A172 (cell line): Measurements from ENCODE around the gene AACS. TPM values are rescaled to one million over a fixed set of nuclear protein-coding genes. Genes with fewer than 3 reads are reported as not detected.
A peak's percentile ranks its signal among the peaks of the same experiment; 100 is the strongest.

Experiments used
- DNase-seq: peaks from one replicate; pipeline ENCODE4 v3.0.0-alpha.2; 2015; ENCODE audit warnings: low spot score
- total RNA-seq: library from RNA; depleted of rRNA; stranded (reverse); fragments of >200 nt; shearing (Covaris generic); gene quantifications from 2 replicates; pipeline ENCODE4 v1.2.3, GENCODE V29; 2014; rRNA removed

Gene AACS
- total RNA-seq, 1 experiment from 2014 or later = 26.6 TPM

DNA sequence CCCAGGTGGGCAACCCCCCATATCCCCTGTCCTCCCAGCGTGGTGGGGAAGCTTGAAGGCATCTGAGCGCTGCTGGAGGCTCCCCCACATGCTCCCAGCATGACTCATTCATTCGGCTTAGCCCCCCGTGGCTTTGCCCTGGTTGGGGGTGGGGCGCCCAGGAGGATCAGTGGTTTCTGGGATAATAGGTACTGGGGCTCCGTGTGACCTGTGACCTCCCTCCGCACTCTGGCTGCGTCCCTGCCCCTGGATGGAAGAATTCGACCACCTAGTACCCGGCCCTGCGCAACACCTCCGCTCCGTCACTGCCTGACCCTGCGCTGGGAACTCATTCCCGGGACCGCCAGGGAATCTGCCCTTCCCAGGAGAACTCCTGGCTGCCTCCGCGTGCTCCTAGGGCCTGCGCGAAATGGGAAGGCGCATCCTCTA is 120.1 kb downstream of the AACS start:
- no peak for DNase-seq

DNA sequence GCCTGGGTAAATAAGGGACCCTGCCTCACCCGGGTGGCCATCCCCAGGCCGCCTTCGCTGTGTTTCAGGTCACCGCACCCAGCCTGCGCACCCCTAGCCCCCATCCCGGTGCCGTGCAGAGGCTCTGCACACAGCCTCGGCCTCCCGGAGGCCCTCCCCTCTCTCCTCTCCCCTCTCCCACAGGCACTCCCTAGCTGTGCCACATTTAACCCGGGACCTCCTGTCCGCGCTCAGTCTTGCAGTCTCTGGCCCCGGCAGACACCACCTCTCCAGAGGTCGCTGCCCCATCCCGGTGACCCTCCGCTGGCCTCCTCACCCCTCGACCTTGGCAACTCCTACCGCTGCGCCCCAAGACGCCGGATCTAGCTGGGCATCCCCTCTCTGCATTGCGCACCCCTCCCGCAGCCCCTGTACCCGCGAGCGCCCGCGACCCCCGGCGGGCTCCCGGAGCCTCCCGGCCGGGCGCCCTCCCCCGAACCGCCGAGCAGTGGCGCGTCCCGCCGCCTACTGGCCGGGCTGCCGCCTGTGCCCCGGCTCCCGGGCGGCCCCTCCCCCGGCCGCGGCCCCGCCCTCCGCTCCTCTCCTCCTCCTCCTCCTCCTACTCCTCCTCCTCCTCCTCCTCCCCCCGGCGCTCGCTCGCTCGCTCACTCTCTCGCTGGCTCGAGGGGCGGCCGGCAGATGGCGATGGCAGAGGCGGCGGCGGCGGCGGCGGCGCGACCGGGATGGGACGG is 120.7 kb downstream of the AACS start, which contains the start of gene TMEM132B:
TMEM132B (plus strand) TSS at position 647 of the 731 bp plus-strand sequence.
- DNase-seq = peak; percentile 57

DNA sequence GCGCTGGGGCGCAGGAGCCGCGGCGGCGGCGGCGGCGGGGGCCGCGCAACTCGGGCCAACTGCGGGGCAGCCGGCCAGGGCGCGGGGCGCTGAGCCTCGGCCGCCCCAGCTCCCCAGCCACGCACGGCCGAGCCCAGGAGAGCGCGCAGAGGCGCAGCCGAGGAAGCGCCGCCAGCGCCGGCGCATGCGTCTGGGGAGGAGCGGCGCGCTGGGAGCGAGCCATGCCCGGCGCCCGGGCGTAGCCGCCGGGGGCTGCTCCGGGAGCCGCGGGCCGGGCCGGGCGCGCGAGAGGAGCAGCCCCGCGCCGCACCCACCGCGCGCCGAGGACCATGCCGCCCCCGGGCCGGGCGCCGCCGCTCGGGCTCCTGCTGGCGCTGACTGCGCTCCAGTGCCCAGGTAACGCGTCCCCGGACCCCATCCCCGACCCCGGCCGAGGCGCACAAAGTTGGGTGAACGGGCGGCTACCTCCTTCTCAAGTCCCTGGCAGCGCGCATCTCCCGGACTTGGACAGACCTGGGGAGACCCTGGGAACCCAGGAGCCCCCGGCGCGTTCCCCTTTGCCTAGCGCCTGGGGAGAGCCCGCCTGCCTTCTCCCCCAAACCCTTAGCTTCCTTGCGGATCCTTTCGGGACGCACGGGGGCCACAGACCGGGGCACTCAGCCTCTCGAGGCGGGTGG is 121.4 kb downstream of the AACS start:
- no peak for DNase-seq

DNA sequence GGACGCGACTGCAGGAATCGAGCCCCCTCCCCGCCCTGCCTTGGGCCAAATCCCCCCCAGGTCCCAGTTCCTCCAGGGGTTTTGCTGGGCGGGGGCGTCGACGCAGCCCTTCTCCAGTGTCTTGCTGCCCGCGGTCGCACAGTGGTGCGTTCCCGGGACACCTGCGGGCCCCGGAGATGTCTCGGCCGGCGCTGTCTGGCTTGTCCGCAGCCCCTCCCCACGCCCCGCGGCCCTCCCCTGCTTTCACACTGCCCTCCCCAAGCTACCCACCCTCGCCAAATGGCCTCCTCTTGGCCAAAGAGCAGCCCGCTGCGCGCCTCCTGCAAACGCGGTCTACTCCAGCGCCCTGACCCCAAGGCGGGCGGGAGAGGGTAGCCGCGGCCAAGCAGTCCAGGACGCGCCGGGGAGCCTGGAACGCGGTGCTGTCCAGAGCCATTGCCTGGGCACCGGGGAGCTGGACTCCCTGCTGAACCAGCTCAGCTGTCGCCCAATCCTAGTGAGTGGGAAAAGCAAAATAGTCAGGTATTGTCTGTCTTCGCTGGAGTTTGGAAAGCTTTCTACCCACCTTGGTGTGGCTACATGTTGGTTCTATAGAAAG is 122.0 kb downstream of the AACS start:
- no peak for DNase-seq

DNA sequence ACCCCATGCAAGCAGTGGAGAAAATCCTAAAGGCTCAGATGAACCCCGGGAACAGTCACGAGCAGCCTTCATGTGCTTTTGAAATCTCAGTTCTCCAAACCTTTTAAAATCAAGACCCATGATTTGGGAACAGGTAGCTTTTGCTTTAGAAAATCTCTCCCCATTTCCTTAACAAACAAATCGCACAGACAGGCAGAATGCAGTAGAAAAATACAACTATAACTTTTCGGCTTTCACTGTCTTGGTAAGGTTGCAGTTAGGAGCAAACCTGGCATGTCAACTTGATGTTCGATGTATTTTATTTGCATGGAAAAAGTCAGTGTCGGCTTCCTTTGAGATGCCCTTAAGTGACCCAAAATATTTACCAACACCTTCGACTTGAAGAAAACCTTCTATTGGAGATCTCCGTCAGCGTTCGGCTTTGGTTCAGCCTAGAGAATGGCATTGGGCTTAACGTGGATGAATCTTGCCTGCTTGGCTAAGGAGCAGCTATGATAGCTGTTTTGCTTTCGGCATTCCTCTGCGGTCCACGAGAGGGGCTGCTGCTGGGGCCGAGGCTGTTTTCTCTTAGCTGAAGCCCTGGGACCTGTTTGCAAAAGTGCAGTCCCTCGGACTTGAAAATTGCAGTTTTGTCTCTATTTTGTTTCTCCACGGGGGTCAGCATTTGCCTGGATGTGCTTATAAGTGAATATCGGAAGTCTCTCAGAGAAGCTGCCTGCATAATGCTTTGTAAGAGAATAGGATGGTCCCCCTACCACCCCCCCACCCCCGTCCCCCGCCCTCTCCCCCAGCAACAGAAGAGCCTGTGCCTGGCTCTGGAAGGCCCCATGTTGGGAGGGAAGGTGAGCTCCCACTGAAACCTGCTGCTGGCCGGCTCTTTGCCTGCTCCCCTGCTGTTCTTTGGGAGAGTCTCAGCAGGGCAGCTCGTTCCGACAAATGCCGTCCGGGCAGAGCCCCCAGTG is 122.8 kb downstream of the AACS start:
- DNase-seq = no peak

DNA sequence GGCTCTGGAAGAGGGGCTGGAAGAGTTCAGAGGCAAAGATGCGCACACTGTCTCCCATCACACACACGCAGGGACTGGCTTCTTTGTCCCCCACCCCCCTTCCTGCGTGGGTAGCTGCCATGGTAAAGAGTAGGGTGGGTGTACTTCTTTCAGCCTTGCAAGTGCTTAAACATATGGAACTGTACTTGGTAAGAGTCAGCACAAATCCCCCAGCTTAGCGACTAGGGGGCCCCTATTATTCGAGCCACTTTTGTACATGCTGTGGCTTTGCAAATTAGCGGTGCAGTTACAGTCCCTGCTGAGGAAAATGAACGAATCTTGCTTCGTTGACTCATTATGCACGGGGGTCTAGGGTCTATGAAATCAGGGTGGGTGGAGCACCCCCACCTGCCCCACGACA is 123.8 kb downstream of the AACS start:
- DNase-seq = no peak

DNA sequence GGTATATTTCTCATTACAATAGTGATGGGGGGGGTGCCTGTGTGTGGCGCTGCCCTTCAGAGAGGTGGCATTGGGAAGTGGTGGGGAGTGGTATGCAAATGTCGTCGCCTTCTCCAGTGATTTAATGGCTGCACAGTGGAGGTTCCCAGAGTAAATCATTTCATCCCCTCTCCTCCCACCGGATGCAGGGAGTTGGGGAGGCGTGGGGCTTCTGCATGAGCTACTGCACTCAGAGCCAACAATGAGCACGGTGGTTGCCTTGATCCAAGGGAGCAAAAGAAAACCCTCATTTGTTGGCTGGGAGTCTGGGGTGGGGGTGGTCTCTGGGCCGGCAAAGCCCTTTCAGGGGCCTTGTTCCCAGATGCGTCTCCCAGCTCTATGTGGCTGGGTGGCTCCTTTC is 124.3 kb downstream of the AACS start:
- DNase-seq = no peak

DNA sequence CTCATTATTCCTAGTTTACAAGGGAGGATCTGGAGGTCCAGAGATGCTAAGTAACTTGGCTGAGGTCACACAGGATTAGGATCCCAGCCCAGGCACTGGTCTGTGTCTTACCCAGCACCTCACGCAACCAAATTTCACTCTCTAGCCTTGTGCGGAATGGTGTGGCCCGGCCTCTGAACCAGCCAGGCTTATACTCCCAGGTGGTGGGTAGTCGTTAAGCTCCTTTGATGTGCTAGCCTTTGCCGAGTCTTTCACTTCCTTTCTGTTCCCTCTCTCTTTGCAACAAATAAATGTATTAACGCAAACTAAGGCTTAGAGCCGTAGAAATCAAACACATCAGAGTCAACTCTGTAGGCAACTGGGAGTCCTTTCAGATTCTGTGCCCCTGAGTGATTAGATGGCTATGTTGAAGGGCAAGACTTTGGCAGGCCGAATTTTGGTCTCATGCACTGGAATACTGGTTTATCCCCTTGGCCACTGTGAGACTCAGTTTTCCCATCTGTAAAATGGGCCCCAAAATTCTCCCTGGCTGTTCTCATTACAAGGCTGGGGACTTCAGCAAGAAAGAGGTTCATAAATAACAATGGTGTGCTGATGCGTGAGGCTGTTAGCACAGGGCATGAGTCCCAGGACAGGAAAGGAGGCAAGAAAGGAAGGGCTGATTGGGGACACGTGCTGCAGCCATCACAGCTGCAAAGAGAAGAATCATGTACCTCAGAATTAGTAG is 126.3 kb downstream of the AACS start:
- no peak for DNase-seq

DNA sequence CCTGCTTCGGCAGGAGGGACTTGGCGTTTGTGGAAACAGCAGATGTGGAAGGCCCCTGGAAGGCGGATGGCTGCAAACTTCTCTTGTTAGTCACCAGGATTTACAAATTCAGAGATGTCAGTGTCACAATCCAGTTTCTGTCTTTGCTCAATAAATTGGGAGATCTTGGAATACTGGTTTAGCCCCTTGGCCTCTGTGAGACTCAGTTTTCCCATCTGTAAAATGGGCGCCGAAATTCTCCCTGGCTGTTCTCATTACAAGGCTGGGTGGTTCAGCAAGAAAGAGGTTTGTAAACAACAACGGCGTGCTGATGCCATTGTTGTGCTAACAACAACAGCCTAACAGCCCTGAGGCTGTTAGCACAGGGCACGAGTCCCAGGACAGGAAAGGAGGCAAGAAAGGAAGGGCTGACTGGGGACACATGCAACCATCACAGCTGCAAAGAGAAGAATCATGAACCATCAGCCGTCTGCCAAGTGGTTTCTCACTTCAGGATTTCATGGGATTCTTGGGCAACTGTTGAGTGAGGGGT is 127.5 kb downstream of the AACS start:
- no peak for DNase-seq

Other genes starting within 250 kb of the AACS start
- gene SCARB1, start 201.6 kb upstream of the AACS start, total RNA-seq = 16.4 and 27.3 TPM in 2 replicates
- gene UBC, start 150.8 kb upstream of the AACS start, total RNA-seq = 1,288 and 1,521 TPM in 2 replicates
- gene DHX37, start 76.3 kb upstream of the AACS start, total RNA-seq = 22.7 and 25.8 TPM in 2 replicates
- 14.4 and 18.6 TPM in 2 replicates for gene BRI3BP, start 71.8 kb upstream of the AACS start, total RNA-seq
- 0.60 and 0.67 TPM in 2 replicates for gene TMEM132B, start 121.0 kb downstream of the AACS start, total RNA-seq